Measurements from ENCODE around the gene ORC4. TPM values are rescaled to one million over a fixed set of nuclear protein-coding genes. Genes with fewer than 3 reads are reported as not detected.

Gene ORC4
- total RNA-seq, 2 experiments from 2014 or later = 23.0 to 26.8 TPM

- CTCF ChIA-PET = no interaction called here
- Mint-ChIP-seq H3K27ac (no peak overlapping the region), H3K36me3 (peaks cover 17% of the 10 kb centered on the region)
These were observed 68.4 kb downstream of the ORC4 start for GRCh38 chr2:147952118-147952517.

DNA sequence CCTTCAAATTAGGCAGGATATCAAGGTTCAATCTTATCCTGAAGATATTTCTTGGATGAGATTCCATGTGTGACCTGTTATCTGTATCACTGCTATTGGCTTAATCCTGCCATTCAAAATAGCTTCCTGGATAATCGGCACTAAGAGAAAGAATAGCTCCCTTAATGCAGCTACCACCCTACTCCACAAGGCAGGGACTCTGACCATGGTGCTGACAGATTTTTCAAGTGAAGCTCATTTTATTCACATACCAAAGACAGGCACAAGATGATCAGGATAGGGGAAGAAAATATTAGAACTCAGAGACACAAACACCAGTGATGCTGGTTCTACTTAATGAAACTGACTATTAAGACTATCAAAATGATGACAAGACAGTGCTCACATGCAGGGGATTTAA, 74.9 kb downstream of the ORC4 start:
- ATAC-seq (no peak), DNase-seq (no peak)
- Mint-ChIP-seq H3K9me3 (ENCODE audit: low read depth) (no peaks in the 10 kb centered on the region), H3K27ac (no peak overlapping the region), H3K4me1 (no peaks in the 10 kb centered on the region), H3K27me3 (no peaks in the 10 kb centered on the region), H3K36me3 (peaks cover 6% of the 10 kb centered on the region), H3K4me3 (no peak overlapping the region)
- CTCF ChIA-PET = no interaction called here

More at GRCh38 chr2:147952118-147952517, 68.4 kb downstream of the ORC4 start:
- Mint-ChIP-seq H3K27me3 (no peaks in the 10 kb centered on the region), H3K4me3 (no peak overlapping the region), H3K4me1 (no peaks in the 10 kb centered on the region), H3K9me3 (ENCODE audit: low read depth) (no peaks in the 10 kb centered on the region)
- ATAC-seq = no peak
- no peak for DNase-seq

- DNase-seq = no peak
- no peak for ATAC-seq
- Mint-ChIP-seq H3K27ac (no peak overlapping the region), H3K27me3 (no peaks in the 10 kb centered on the region), H3K4me3 (no peak overlapping the region), H3K36me3 (peaks cover 3% of the 10 kb centered on the region), H3K9me3 (ENCODE audit: low read depth) (no peaks in the 10 kb centered on the region), H3K4me1 (no peaks in the 10 kb centered on the region)
- CTCF ChIA-PET = interaction anchor here (0.7 kb wide), 1 partner anchor 570 kb away, joined by 3 read pairs; no protein-coding TSS in a partner anchor
These were observed 81.2 kb downstream of the ORC4 start for GRCh38 chr2:147939313-147939712.

GRCh38 chr2:147937744-147938349, 82.7 kb downstream of the ORC4 start:
- H3K27ac Mint-ChIP-seq = no peak overlapping the region
- no peaks in the 10 kb centered on the region for H3K4me1 Mint-ChIP-seq
- no peaks in the 10 kb centered on the region for H3K9me3 Mint-ChIP-seq (ENCODE audit: low read depth)
- peaks cover 3% of the 10 kb centered on the region for H3K36me3 Mint-ChIP-seq
- H3K27me3 Mint-ChIP-seq = no peaks in the 10 kb centered on the region
- no peak overlapping the region for H3K4me3 Mint-ChIP-seq
- ATAC-seq (peak; percentile 47), DNase-seq (no peak)
- CTCF ChIA-PET = interaction anchor here (0.9 to 1.7 kb wide), 2 partner anchors 571 to 572 kb away, joined by 4 to 11 read pairs; no protein-coding TSS in a partner anchor

- Mint-ChIP-seq H3K4me1 (no peaks in the 10 kb centered on the region), H3K27me3 (no peaks in the 10 kb centered on the region), H3K9me3 (ENCODE audit: low read depth) (no peaks in the 10 kb centered on the region), H3K36me3 (peaks cover 6% of the 10 kb centered on the region), H3K4me3 (no peak overlapping the region), H3K27ac (no peak overlapping the region)
- DNase-seq = no peak
- no peak for ATAC-seq
- CTCF ChIA-PET = interaction anchor here (1.3 to 1.5 kb wide), 2 partner anchors 55 to 573 kb away, joined by 4 to 7 read pairs; no protein-coding TSS in a partner anchor
These were observed 85.5 kb downstream of the ORC4 start for GRCh38 chr2:147934881-147935620.

- H3K4me3 Mint-ChIP-seq = no peak overlapping the region
- CTCF ChIA-PET = no interaction called here
- ATAC-seq (no peak), DNase-seq (no peak)
- peaks cover 2% of the 10 kb centered on the region for H3K9me3 Mint-ChIP-seq (ENCODE audit: low read depth)
- H3K4me1 Mint-ChIP-seq = no peaks in the 10 kb centered on the region
- H3K27me3 Mint-ChIP-seq = no peaks in the 10 kb centered on the region
- peaks cover 6% of the 10 kb centered on the region for H3K36me3 Mint-ChIP-seq
- no peak overlapping the region for H3K27ac Mint-ChIP-seq
These were observed 86.6 kb downstream of the ORC4 start for GRCh38 chr2:147933931-147934330.

DNA sequence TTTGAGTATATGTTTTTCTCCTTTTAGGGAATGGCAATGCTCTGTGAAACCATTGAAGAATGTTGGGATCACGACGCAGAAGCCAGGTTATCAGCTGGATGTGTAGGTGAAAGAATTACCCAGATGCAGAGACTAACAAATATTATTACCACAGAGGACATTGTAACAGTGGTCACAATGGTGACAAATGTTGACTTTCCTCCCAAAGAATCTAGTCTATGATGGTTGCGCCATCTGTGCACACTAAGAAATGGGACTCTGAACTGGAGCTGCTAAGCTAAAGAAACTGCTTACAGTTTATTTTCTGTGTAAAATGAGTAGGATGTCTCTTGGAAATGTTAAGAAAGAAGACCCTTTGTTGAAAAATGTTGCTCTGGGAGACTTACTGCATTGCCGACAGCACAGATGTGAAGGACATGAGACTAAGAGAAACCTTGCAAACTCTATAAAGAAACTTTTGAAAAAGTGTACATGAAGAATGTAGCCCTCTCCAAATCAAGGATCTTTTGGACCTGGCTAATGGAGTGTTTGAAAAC, 93.4 kb downstream of the ORC4 start:
- DNase-seq (no peak), ATAC-seq (no peak)
- H3K9me3 Mint-ChIP-seq (ENCODE audit: low read depth) = peaks cover 2% of the 10 kb centered on the region
- no peak overlapping the region for H3K27ac Mint-ChIP-seq
- no peaks in the 10 kb centered on the region for H3K36me3 Mint-ChIP-seq
- CTCF ChIA-PET = no interaction called here
- H3K27me3 Mint-ChIP-seq = no peaks in the 10 kb centered on the region
- no peak overlapping the region for H3K4me3 Mint-ChIP-seq
- no peaks in the 10 kb centered on the region for H3K4me1 Mint-ChIP-seq

- no peak for DNase-seq
- CTCF ChIA-PET = no interaction called here
- H3K9me3 Mint-ChIP-seq (ENCODE audit: low read depth) = peaks cover 2% of the 10 kb centered on the region
- ATAC-seq = no peak
- no peaks in the 10 kb centered on the region for H3K36me3 Mint-ChIP-seq
- H3K27ac Mint-ChIP-seq = no peak overlapping the region
- H3K4me1 Mint-ChIP-seq = no peaks in the 10 kb centered on the region
- H3K4me3 Mint-ChIP-seq = no peak overlapping the region
- no peaks in the 10 kb centered on the region for H3K27me3 Mint-ChIP-seq
These were observed 94.7 kb downstream of the ORC4 start for GRCh38 chr2:147925886-147926285.

- DNase-seq = no peak
- H3K9me3 Mint-ChIP-seq (ENCODE audit: low read depth) = peaks cover under 1% of the 10 kb centered on the region
- CTCF ChIA-PET = interaction anchor here (1.1 to 1.2 kb wide), 2 partner anchors 13 to 585 kb away, joined by 4 read pairs; no protein-coding TSS in a partner anchor
- H3K36me3 Mint-ChIP-seq = no peaks in the 10 kb centered on the region
- H3K4me3 Mint-ChIP-seq = no peak overlapping the region
- no peak overlapping the region for H3K27ac Mint-ChIP-seq
- no peak for ATAC-seq
- H3K4me1 Mint-ChIP-seq = no peaks in the 10 kb centered on the region
- no peaks in the 10 kb centered on the region for H3K27me3 Mint-ChIP-seq
These were observed 95.9 kb downstream of the ORC4 start for GRCh38 chr2:147924647-147925046.

- no peak overlapping the region for H3K4me3 Mint-ChIP-seq
- ATAC-seq (no peak), DNase-seq (no peak)
- H3K27ac Mint-ChIP-seq = no peak overlapping the region
- H3K27me3 Mint-ChIP-seq = no peaks in the 10 kb centered on the region
- H3K9me3 Mint-ChIP-seq (ENCODE audit: low read depth) = no peaks in the 10 kb centered on the region
- CTCF ChIA-PET = no interaction called here
- H3K4me1 Mint-ChIP-seq = no peaks in the 10 kb centered on the region
- no peaks in the 10 kb centered on the region for H3K36me3 Mint-ChIP-seq
These were observed 96.7 kb downstream of the ORC4 start for GRCh38 chr2:147923846-147924245.

GRCh38 chr2:147917161-147917560, 103.4 kb downstream of the ORC4 start:
- H3K4me3 Mint-ChIP-seq = no peak overlapping the region
- ATAC-seq (no peak), DNase-seq (no peak)
- CTCF ChIA-PET = no interaction called here
- no peaks in the 10 kb centered on the region for H3K27me3 Mint-ChIP-seq
- peaks cover 2% of the 10 kb centered on the region for H3K4me1 Mint-ChIP-seq
- H3K27ac Mint-ChIP-seq = no peak overlapping the region
- no peaks in the 10 kb centered on the region for H3K36me3 Mint-ChIP-seq
- H3K9me3 Mint-ChIP-seq (ENCODE audit: low read depth) = no peaks in the 10 kb centered on the region

GRCh38 chr2:147916723-147917122, 103.8 kb downstream of the ORC4 start:
- no peaks in the 10 kb centered on the region for H3K27me3 Mint-ChIP-seq
- H3K27ac Mint-ChIP-seq = no peak overlapping the region
- DNase-seq = no peak
- H3K36me3 Mint-ChIP-seq = no peaks in the 10 kb centered on the region
- H3K4me1 Mint-ChIP-seq = peaks cover 2% of the 10 kb centered on the region
- no peak for ATAC-seq
- H3K9me3 Mint-ChIP-seq (ENCODE audit: low read depth) = no peaks in the 10 kb centered on the region
- no peak overlapping the region for H3K4me3 Mint-ChIP-seq
- CTCF ChIA-PET = no interaction called here

DNA sequence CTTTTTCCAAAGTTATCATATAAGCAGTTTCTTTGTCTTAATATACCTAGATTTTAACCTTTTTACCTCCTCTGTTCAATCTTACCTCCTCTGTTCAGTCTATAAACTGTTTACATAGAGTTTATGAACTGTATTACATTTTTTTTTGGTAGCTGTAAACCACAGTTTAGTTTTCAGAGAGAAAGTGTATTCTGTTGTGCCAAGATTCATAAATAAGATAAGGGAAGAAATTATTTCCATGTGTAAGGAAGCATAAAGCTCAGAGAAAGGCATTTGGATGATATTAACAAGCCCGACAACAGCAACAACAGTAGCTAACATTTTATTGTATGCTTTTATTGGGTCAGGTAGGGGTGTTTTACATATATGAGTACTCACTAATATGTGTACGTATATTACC, 104.5 kb downstream of the ORC4 start:
- ATAC-seq (no peak), DNase-seq (no peak)
- Mint-ChIP-seq H3K27ac (no peak overlapping the region), H3K4me3 (no peak overlapping the region), H3K9me3 (ENCODE audit: low read depth) (no peaks in the 10 kb centered on the region), H3K36me3 (no peaks in the 10 kb centered on the region), H3K27me3 (no peaks in the 10 kb centered on the region), H3K4me1 (peaks cover 2% of the 10 kb centered on the region)
- CTCF ChIA-PET = no interaction called here
